ENCODE data around the gene TMEM143.

The TMEM143 gene

GRCh38 chr19:48363500-48363809, 285 bp downstream of the TMEM143 start:
- in situ Hi-C loops (cut with MboI; ENCODE audit: low pct_unique_long_range_greater_than_20kb, low sequenced_read_pairs), result no loop called here
- DNase-seq, result no peak

GRCh38 chr19:48362716-48363499, 832 bp downstream of the TMEM143 start:
- in situ Hi-C loops (cut with MboI; ENCODE audit: low pct_unique_long_range_greater_than_20kb, low sequenced_read_pairs), result no loop called here
- peak; percentile 92 for DNase-seq

GRCh38 chr19:48361912-48362311, 1.8 kb downstream of the TMEM143 start:
- in situ Hi-C loops (cut with MboI; ENCODE audit: low pct_unique_long_range_greater_than_20kb, low sequenced_read_pairs), result no loop called here
- no peak for DNase-seq

- no peak for DNase-seq
- in situ Hi-C loops (cut with MboI; ENCODE audit: low pct_unique_long_range_greater_than_20kb, low sequenced_read_pairs), result no loop called here
Observed at GRCh38 chr19:48359123-48359522, 4.6 kb downstream of the TMEM143 start.

GRCh38 chr19:48355365-48355954, 8.3 kb downstream of the TMEM143 start:
- no peak for DNase-seq
- in situ Hi-C loops (cut with MboI; ENCODE audit: low pct_unique_long_range_greater_than_20kb, low sequenced_read_pairs), result no loop called here

GRCh38 chr19:48354332-48354992, 9.3 kb downstream of the TMEM143 start:
- no peak for DNase-seq

GRCh38 chr19:48353677-48354076, 10.1 kb downstream of the TMEM143 start:
- in situ Hi-C loops (cut with MboI; ENCODE audit: low pct_unique_long_range_greater_than_20kb, low sequenced_read_pairs), result no loop called here
- DNase-seq, result no peak

More at GRCh38 chr19:48354332-48354992, 9.3 kb downstream of the TMEM143 start:
- in situ Hi-C loops (cut with MboI; ENCODE audit: low pct_unique_long_range_greater_than_20kb, low sequenced_read_pairs), result no loop called here

GRCh38 chr19:48351341-48351752, 12.4 kb downstream of the TMEM143 start:
- peak; percentile 79 for DNase-seq
- in situ Hi-C loops (cut with MboI; ENCODE audit: low pct_unique_long_range_greater_than_20kb, low sequenced_read_pairs), result no loop called here

- no peak for DNase-seq
- in situ Hi-C loops (cut with MboI; ENCODE audit: low pct_unique_long_range_greater_than_20kb, low sequenced_read_pairs), result no loop called here
Observed at GRCh38 chr19:48350856-48351255, 12.9 kb downstream of the TMEM143 start.

GRCh38 chr19:48348737-48349136, 15.0 kb downstream of the TMEM143 start:
- no peak for DNase-seq
- in situ Hi-C loops (cut with MboI; ENCODE audit: low pct_unique_long_range_greater_than_20kb, low sequenced_read_pairs), result loop anchor here (25.0 kb wide), 1 partner anchor 239 kb away; no protein-coding TSS in a partner anchor

- in situ Hi-C loops (cut with MboI; ENCODE audit: low pct_unique_long_range_greater_than_20kb, low sequenced_read_pairs), result loop anchor here (25.0 kb wide), 1 partner anchor 239 kb away; no protein-coding TSS in a partner anchor
- no peak for DNase-seq
Observed at GRCh38 chr19:48348045-48348444, 15.7 kb downstream of the TMEM143 start.

GRCh38 chr19:48346191-48346590, 17.5 kb downstream of the TMEM143 start:
- DNase-seq, result no peak
- in situ Hi-C loops (cut with MboI; ENCODE audit: low pct_unique_long_range_greater_than_20kb, low sequenced_read_pairs), result loop anchor here (25.0 kb wide), 1 partner anchor 241 kb away; no protein-coding TSS in a partner anchor

- in situ Hi-C loops (cut with MboI; ENCODE audit: low pct_unique_long_range_greater_than_20kb, low sequenced_read_pairs), result loop anchor here (25.0 kb wide), 1 partner anchor 242 kb away; no protein-coding TSS in a partner anchor
- DNase-seq, result no peak
Observed at GRCh38 chr19:48344892-48345291, 18.8 kb downstream of the TMEM143 start.

GRCh38 chr19:48342841-48343540, 20.7 kb downstream of the TMEM143 start:
- no peak for DNase-seq
- in situ Hi-C loops (cut with MboI; ENCODE audit: low pct_unique_long_range_greater_than_20kb, low sequenced_read_pairs), result loop anchor here (25.0 kb wide), 1 partner anchor 244 kb away; no protein-coding TSS in a partner anchor

- DNase-seq, result no peak
- in situ Hi-C loops (cut with MboI; ENCODE audit: low pct_unique_long_range_greater_than_20kb, low sequenced_read_pairs), result loop anchor here (25.0 kb wide), 1 partner anchor 245 kb away; no protein-coding TSS in a partner anchor
Observed at GRCh38 chr19:48342414-48342738, 21.4 kb downstream of the TMEM143 start.

- in situ Hi-C loops (cut with MboI; ENCODE audit: low pct_unique_long_range_greater_than_20kb, low sequenced_read_pairs), result loop anchor here (25.0 kb wide), 1 partner anchor 246 kb away; no protein-coding TSS in a partner anchor
- no peak for DNase-seq
Observed at GRCh38 chr19:48341515-48342413, 22.0 kb downstream of the TMEM143 start.

GRCh38 chr19:48340995-48341394, 22.7 kb downstream of the TMEM143 start:
- DNase-seq, result no peak
- in situ Hi-C loops (cut with MboI; ENCODE audit: low pct_unique_long_range_greater_than_20kb, low sequenced_read_pairs), result loop anchor here (25.0 kb wide), 1 partner anchor 246 kb away; no protein-coding TSS in a partner anchor

- in situ Hi-C loops (cut with MboI; ENCODE audit: low pct_unique_long_range_greater_than_20kb, low sequenced_read_pairs), result loop anchor here (25.0 kb wide), 1 partner anchor 248 kb away; no protein-coding TSS in a partner anchor
- no peak for DNase-seq
Observed at GRCh38 chr19:48338802-48339503, 24.8 kb downstream of the TMEM143 start.

Data from KBM-7 (cell line).